SK-N-SH treated with all-trans-retinoic acid at 6 μM for 48 hours (cell line): ENCODE results near the gene SERPINA12.

Source experiments
- CREB5 ChIP-seq: fragments of 250-450 bp; sonication (Bioruptor Pico); IDR thresholded peaks from 2 replicates; pipeline ENCODE4 v1.5.1; 2020; ENCODE audit warnings: low read depth, mild to moderate bottlenecking, moderate library complexity
- CSDC2 ChIP-seq: fragments of 250-450 bp; sonication (Bioruptor Pico); IDR thresholded peaks from 2 replicates; pipeline ENCODE4 v1.5.0; 2020; ENCODE audit warnings: mild to moderate bottlenecking, moderate library complexity
- PATZ1 ChIP-seq: fragments of 250-450 bp; sonication (Bioruptor Pico); IDR thresholded peaks from 2 replicates; pipeline ENCODE4 v1.8.0; 2020; ENCODE audit warnings: mild to moderate bottlenecking, moderate library complexity, borderline replicate concordance
- ZFP30 ChIP-seq: fragments of 450-650 bp; formaldehyde crosslinking; IDR thresholded peaks from 2 replicates; pipeline ENCODE4 v1.5.0; 2022; ENCODE audit warnings: mild to moderate bottlenecking, moderate library complexity
- ZNF8 ChIP-seq: fragments of 450-650 bp; formaldehyde crosslinking; IDR thresholded peaks from 2 replicates; pipeline ENCODE4 v1.5.0; 2020; ENCODE audit warnings: mild to moderate bottlenecking, moderate library complexity

- TF ChIP-seq ZFP30 (CRISPR knock-in tag) (no peak), ZNF8 (no peak), CSDC2 (CRISPR knock-in tag) (no peak), PATZ1 (no peak), CREB5 (CRISPR knock-in tag) (no peak)
Observed at GRCh38 chr14:94455928-94456327, 53.3 kb downstream of the SERPINA12 start.
